ENCODE measurements around the gene C16orf78. TPM values are rescaled to one million over a fixed set of nuclear protein-coding genes. Genes with fewer than 3 reads are reported as not detected.

C16orf78 gene
- polyA plus RNA-seq, 3 donors: not detected

- Histone ChIP-seq H3K4me3 (replicated peaks in 1 of 3; ENCODE audit: low read depth in 2 of 3, low read length in 3 of 3) (no peak overlapping the region), H3K27me3 (ENCODE audit: control insufficient read depth in 2 of 2, insufficient read depth in 2 of 2, low read length in 2 of 2) (no peaks in the 10 kb centered on the region), H3K79me2 (ENCODE audit: insufficient read depth, low read length) (no peaks in the 10 kb centered on the region), H2AFZ (ENCODE audit: insufficient read depth, low read depth, low read length, poor library complexity, severe bottlenecking) (no peak overlapping the region), H3K9ac (ENCODE audit: insufficient read depth, low read length, poor library complexity, severe bottlenecking) (no peak overlapping the region), H3K27ac (ENCODE audit: low read depth in 1 of 2, low read length in 2 of 2) (no peak overlapping the region), H3K36me3 (replicated peaks in 1 of 2; ENCODE audit: control insufficient read depth in 1 of 2, insufficient read depth in 2 of 2, low read length in 2 of 2) (no peaks in the 10 kb centered on the region), H4K20me1 (ENCODE audit: insufficient read depth, low read length) (no peaks in the 10 kb centered on the region), H3K9me3 (replicated peaks in 1 of 2; ENCODE audit: control insufficient read depth in 1 of 2, insufficient read depth in 1 of 2, low read length in 2 of 2) (no peaks in the 10 kb centered on the region), H3K4me2 (replicated peaks; ENCODE audit: extremely low read depth, low read length, poor library complexity, severe bottlenecking) (no peak overlapping the region), H3K4me1 (ENCODE audit: control insufficient read depth in 1 of 2, insufficient read depth in 2 of 2, low read length in 2 of 2) (no peaks in the 10 kb centered on the region)
- Mint-ChIP-seq H3K36me3 (no peaks in the 10 kb centered on the region), H3K4me1 (peaks cover 3% of the 10 kb centered on the region), H3K27ac (no peak overlapping the region), H3K27me3 (ENCODE audit: low read depth in 3 of 3) (peaks cover 0 to 4% (median 4%) of the 10 kb centered on the region in 3 donors), H3K4me3 (no peak overlapping the region), H3K9me3 (peaks cover 0 to 5% (median 0%) of the 10 kb centered on the region in 7 donors)
- intact Hi-C loops (cut with micrococcal nuclease): no loop called here
- TF ChIP-seq, protein P1, sequence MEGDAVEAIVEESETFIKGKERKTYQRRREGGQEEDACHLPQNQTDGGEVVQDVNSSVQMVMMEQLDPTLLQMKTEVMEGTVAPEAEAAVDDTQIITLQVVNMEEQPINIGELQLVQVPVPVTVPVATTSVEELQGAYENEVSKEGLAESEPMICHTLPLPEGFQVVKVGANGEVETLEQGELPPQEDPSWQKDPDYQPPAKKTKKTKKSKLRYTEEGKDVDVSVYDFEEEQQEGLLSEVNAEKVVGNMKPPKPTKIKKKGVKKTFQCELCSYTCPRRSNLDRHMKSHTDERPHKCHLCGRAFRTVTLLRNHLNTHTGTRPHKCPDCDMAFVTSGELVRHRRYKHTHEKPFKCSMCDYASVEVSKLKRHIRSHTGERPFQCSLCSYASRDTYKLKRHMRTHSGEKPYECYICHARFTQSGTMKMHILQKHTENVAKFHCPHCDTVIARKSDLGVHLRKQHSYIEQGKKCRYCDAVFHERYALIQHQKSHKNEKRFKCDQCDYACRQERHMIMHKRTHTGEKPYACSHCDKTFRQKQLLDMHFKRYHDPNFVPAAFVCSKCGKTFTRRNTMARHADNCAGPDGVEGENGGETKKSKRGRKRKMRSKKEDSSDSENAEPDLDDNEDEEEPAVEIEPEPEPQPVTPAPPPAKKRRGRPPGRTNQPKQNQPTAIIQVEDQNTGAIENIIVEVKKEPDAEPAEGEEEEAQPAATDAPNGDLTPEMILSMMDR (IDR thresholded peaks at IDR 0.05): no peak
- no peak for DNase-seq
- 100% methylated on average over 2 of the region's 3 CpGs for whole genome bisulfite sequencing (ENCODE audit: insufficient coverage)
These were observed 36.6 kb downstream of the C16orf78 start for GRCh38 chr16:49410226-49410625.

DNA sequence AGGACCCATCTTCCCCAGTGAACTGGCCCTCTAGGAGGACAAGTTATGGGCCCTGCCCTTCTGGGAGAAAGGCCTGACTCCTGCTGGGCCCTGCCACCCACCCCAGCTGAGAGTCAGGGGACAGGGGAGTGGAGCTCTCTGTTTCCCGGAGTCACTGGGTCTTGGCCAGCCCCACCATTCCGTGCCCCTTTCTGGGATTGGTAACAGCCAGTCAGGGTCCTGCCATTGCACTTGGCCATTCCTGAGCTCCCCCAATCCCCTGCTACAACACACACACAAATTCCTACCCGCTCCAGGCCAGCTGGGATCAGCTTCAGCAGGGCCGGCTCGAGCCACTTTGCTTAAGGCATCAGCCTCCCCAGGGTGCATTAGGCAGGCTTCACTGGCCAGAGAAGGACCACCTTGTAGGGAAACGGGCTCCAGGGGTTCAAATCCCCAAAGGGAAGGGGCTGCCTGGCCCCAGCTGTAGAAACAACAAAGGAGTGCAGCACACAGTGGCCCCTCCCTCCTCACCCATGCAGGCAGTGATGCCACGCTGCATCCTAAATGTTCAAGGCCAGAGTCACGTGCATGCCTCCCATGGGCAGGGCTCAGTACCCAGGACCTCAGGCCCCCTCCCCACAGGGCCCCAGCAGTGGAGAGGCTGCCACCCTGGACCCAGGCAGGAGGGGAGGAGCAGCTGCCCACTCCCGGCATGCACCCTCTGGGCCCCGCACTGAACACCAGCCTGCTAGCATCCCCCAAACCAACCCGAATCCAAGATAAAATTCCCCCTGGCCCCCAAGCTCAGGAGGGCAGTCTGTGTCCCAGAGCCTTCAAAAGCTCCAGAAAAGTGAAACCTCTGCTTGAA lies 37.7 kb downstream of the C16orf78 start:
- WGBS (ENCODE audit: insufficient coverage): 90% methylated on average over 9 of the region's 11 CpGs
- H4K20me1 ChIP-seq (ENCODE audit: insufficient read depth, low read length): no peaks in the 10 kb centered on the region
- Mint-ChIP-seq H3K36me3 (no peaks in the 10 kb centered on the region), H3K4me3 (no peak overlapping the region), H3K4me1 (peaks cover 3% of the 10 kb centered on the region), H3K27ac (no peak overlapping the region), H3K27me3 (ENCODE audit: low read depth in 3 of 3) (peaks cover 0 to 6% (median 5%) of the 10 kb centered on the region in 3 donors), H3K9me3 (peaks cover 0 to 5% (median 0%) of the 10 kb centered on the region in 7 donors)
- no peak overlapping the region for H3K9ac ChIP-seq (ENCODE audit: insufficient read depth, low read length, poor library complexity, severe bottlenecking)
- DNase-seq: no peak
- H3K9me3 ChIP-seq (replicated peaks in 1 of 2; ENCODE audit: control insufficient read depth in 1 of 2, insufficient read depth in 1 of 2, low read length in 2 of 2): no peaks in the 10 kb centered on the region
- H3K79me2 ChIP-seq (ENCODE audit: insufficient read depth, low read length): no peaks in the 10 kb centered on the region
- H3K27ac ChIP-seq (ENCODE audit: low read depth in 1 of 2, low read length in 2 of 2): no peak overlapping the region
- intact Hi-C loops (cut with micrococcal nuclease): no loop called here
- TF ChIP-seq, protein P1 (IDR thresholded peaks at IDR 0.05): no peak
- no peak overlapping the region for H3K4me2 ChIP-seq (replicated peaks; ENCODE audit: extremely low read depth, low read length, poor library complexity, severe bottlenecking)
- H2AFZ ChIP-seq (ENCODE audit: insufficient read depth, low read depth, low read length, poor library complexity, severe bottlenecking): no peak overlapping the region
- no peak overlapping the region for H3K4me3 ChIP-seq (replicated peaks in 1 of 3; ENCODE audit: low read depth in 2 of 3, low read length in 3 of 3)
- H3K27me3 ChIP-seq (ENCODE audit: control insufficient read depth in 2 of 2, insufficient read depth in 2 of 2, low read length in 2 of 2): no peaks in the 10 kb centered on the region
- H3K4me1 ChIP-seq (ENCODE audit: control insufficient read depth in 1 of 2, insufficient read depth in 2 of 2, low read length in 2 of 2): no peaks in the 10 kb centered on the region
- H3K36me3 ChIP-seq (replicated peaks in 1 of 2; ENCODE audit: control insufficient read depth in 1 of 2, insufficient read depth in 2 of 2, low read length in 2 of 2): no peaks in the 10 kb centered on the region
